HepG2 (cell line): ENCODE results near the gene TRMT1. TPM values are rescaled to one million over a fixed set of nuclear protein-coding genes. Genes with fewer than 3 reads are reported as not detected.
A peak's percentile ranks its signal among the peaks of the same experiment; 100 is the strongest.

ENCODE experiments used
- AFF4 ChIP-seq: sonication (generic); formaldehyde crosslinking; IDR thresholded peaks from 2 replicates; pipeline ENCODE4 v1.4.0; 2020; ENCODE audit warnings: missing genetic modification reagents
- AKAP8 ChIP-seq: sonication (generic); formaldehyde crosslinking; IDR thresholded peaks from 2 replicates; pipeline ENCODE4 v1.5.1; 2020; ENCODE audit warnings: mild to moderate bottlenecking, missing genetic modification reagents
- ARID2 ChIP-seq: sonication (generic); formaldehyde crosslinking; IDR thresholded peaks from 2 replicates; pipeline ENCODE4 v1.8.1; 2022; ENCODE audit warnings: mild to moderate bottlenecking, missing genetic modification reagents, borderline replicate concordance
- DNMT3B ChIP-seq: conservative IDR thresholded peaks from 2 replicates; pipeline ENCODE4 v1.6.1; 2016; ENCODE audit warnings: missing biosample characterization, control low read depth
- EZH2 ChIP-seq: conservative IDR thresholded peaks from 2 replicates; pipeline ENCODE4 v1.6.1; 2012; ENCODE audit warnings: mild to moderate bottlenecking, low read depth, low read length, moderate library complexity
- GABPA ChIP-seq, 2 experiments: IDR thresholded peaks; 2 replicates each; pipeline ENCODE4 v1.6.1; 2011 to 2016; ENCODE audit warnings: low read depth in 2 of 2, low read length in 1 of 2, missing biosample characterization in 1 of 2, missing genetic modification characterization in 1 of 2
- HMG20B ChIP-seq: conservative IDR thresholded peaks from 2 replicates; pipeline ENCODE4 v1.6.1; 2016; ENCODE audit warnings: missing genetic modification reagents, missing compliant biosample characterization
- HNRNPK ChIP-seq: fragments of 200-400 bp; formaldehyde crosslinking; IDR thresholded peaks from 2 replicates; pipeline ENCODE4 v1.6.1; 2018; ENCODE audit warnings: low read length, low read depth, moderate library complexity, mild to moderate bottlenecking; ENCODE audit not compliant: poor library complexity, severe bottlenecking
- HNRNPL ChIP-seq: fragments of 200-400 bp; formaldehyde crosslinking; IDR thresholded peaks from 2 replicates; pipeline ENCODE4 v1.6.1; 2017; ENCODE audit warnings: mild to moderate bottlenecking, low read depth, low read length
- MAZ ChIP-seq, 2 experiments: sonication (generic) in 1 of 2; formaldehyde crosslinking in 1 of 2; IDR thresholded peaks; 2 replicates each; pipeline versions ENCODE4 v1.5.0 to v1.6.1; 2012 to 2020; ENCODE audit warnings: low read depth in 2 of 2, mild to moderate bottlenecking in 2 of 2, borderline replicate concordance in 1 of 2, improper control_type of control experiment in 1 of 2, low read length in 1 of 2, missing genetic modification reagents in 1 of 2, moderate library complexity in 1 of 2
- NFIC ChIP-seq: IDR thresholded peaks from 2 replicates; pipeline ENCODE4 v1.6.1; 2012; ENCODE audit warnings: mild to moderate bottlenecking, low read length, inconsistent platforms
- NRL ChIP-seq: sonication (generic); formaldehyde crosslinking; IDR thresholded peaks from 2 replicates; pipeline ENCODE4 v1.5.0; 2020; ENCODE audit warnings: missing genetic modification reagents, mild to moderate bottlenecking, moderate library complexity, borderline replicate concordance
- PHF5A ChIP-seq: IDR thresholded peaks from one replicate; pipeline ENCODE4 v1.6.1; 2018; ENCODE audit warnings: low read depth, missing genetic modification reagents; ENCODE audit not compliant: unreplicated experiment
- RELA ChIP-seq: sonication (generic); formaldehyde crosslinking; IDR thresholded peaks from 2 replicates; pipeline ENCODE4 v1.4.0; 2020; ENCODE audit warnings: missing genetic modification reagents
- TAF15 ChIP-seq: fragments of 200-400 bp; formaldehyde crosslinking; IDR thresholded peaks from one replicate; pipeline ENCODE4 v1.6.1; 2018; ENCODE audit warnings: mild to moderate bottlenecking, low read depth, low read length; ENCODE audit not compliant: poor library complexity, severe bottlenecking
- ZBTB7B ChIP-seq: sonication (generic); formaldehyde crosslinking; IDR thresholded peaks from 2 replicates; pipeline ENCODE4 v1.4.0; 2020; ENCODE audit warnings: missing genetic modification reagents
- ZNF317 ChIP-seq: sonication (generic); formaldehyde crosslinking; IDR thresholded peaks from 2 replicates; pipeline ENCODE4 v1.5.0; 2020; ENCODE audit warnings: mild to moderate bottlenecking, missing genetic modification reagents
- ZNF563 ChIP-seq: sonication (generic); formaldehyde crosslinking; IDR thresholded peaks from 2 replicates; pipeline ENCODE4 v1.8.0; 2022; ENCODE audit warnings: mild to moderate bottlenecking, moderate library complexity, missing genetic modification reagents
- ZNF614 ChIP-seq: IDR thresholded peaks from 2 replicates; pipeline ENCODE4 v1.6.1; 2018; ENCODE audit warnings: missing biosample characterization, missing genetic modification reagents, inconsistent platforms, borderline replicate concordance
- ZNF792 ChIP-seq: IDR thresholded peaks from 2 replicates; pipeline ENCODE4 v1.6.1; 2016
- polyA plus RNA-seq, 8 experiments: library from polyadenylated mRNA; depleted of rRNA in 3 of 8; stranded (reverse) in 7 of 8; unstranded in 1 of 8; fragments of >200 nt; fragmentation: Illumina TruSeq in 4 of 8; extraction: Trizol in 4 of 8; gene quantifications; 2 replicates each; pipeline versions ENCODE4 v1.2.1 to v1.2.3, GENCODE V29; 2011 to 2016; ENCODE audit warnings: low read depth in 4 of 8, missing spikeins in 1 of 8, mixed read lengths in 1 of 8; ENCODE audit not compliant: insufficient read depth in 1 of 8
- total RNA-seq, 5 experiments: library from RNA; depleted of rRNA; stranded (reverse); fragments of >200 nt; fragmentation: Illumina TruSeq; extraction: Trizol; gene quantifications; 2 replicates each; pipeline ENCODE4 v1.2.3, GENCODE V29; 2016; ENCODE audit warnings: low read depth in 1 of 5
- TF ChIP-seq, protein P1 (sequence below): sonication (generic); formaldehyde crosslinking; IDR thresholded peaks from 2 replicates; pipeline ENCODE4 v1.4.0; 2020; ENCODE audit warnings: missing genetic modification reagents, borderline replicate concordance
- TF ChIP-seq, protein P2 (sequence below): sonication (generic); formaldehyde crosslinking; IDR thresholded peaks from 2 replicates; pipeline ENCODE4 v1.8.1; 2023; ENCODE audit warnings: mild to moderate bottlenecking, missing genetic modification reagents, borderline replicate concordance

The TRMT1 gene
- total and polyA plus RNA-seq, 2 of the 13 experiments (the other 11 are each of a cell fraction or from before 2014, with no cell fraction given) = 35.5 to 44.1 TPM

- TF ChIP-seq, protein P1, sequence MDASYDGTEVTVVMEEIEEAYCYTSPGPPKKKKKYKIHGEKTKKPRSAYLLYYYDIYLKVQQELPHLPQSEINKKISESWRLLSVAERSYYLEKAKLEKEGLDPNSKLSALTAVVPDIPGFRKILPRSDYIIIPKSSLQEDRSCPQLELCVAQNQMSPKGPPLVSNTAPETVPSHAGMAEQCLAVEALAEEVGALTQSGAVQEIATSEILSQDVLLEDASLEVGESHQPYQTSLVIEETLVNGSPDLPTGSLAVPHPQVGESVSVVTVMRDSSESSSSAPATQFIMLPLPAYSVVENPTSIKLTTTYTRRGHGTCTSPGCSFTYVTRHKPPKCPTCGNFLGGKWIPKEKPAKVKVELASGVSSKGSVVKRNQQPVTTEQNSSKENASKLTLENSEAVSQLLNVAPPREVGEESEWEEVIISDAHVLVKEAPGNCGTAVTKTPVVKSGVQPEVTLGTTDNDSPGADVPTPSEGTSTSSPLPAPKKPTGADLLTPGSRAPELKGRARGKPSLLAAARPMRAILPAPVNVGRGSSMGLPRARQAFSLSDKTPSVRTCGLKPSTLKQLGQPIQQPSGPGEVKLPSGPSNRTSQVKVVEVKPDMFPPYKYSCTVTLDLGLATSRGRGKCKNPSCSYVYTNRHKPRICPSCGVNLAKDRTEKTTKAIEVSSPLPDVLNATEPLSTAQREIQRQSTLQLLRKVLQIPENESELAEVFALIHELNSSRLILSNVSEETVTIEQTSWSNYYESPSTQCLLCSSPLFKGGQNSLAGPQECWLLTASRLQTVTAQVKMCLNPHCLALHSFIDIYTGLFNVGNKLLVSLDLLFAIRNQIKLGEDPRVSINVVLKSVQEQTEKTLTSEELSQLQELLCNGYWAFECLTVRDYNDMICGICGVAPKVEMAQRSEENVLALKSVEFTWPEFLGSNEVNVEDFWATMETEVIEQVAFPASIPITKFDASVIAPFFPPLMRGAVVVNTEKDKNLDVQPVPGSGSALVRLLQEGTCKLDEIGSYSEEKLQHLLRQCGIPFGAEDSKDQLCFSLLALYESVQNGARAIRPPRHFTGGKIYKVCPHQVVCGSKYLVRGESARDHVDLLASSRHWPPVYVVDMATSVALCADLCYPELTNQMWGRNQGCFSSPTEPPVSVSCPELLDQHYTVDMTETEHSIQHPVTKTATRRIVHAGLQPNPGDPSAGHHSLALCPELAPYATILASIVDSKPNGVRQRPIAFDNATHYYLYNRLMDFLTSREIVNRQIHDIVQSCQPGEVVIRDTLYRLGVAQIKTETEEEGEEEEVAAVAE = no peak
- TF ChIP-seq DNMT3B (CRISPR knock-in tag) = peak; percentile 92
- peak; percentile 85 for TF ChIP-seq ZNF317 (CRISPR knock-in tag)
- TF ChIP-seq NRL (CRISPR knock-in tag) = no peak
- TF ChIP-seq ZNF792 (CRISPR knock-in tag) = peak; percentile 68; the same call in 1 of the 2 replicates
- no peak for TF ChIP-seq EZH2
- TF ChIP-seq HNRNPK = no peak
- TF ChIP-seq AKAP8 (CRISPR knock-in tag) = peak; percentile 94
- TF ChIP-seq, protein P2, sequence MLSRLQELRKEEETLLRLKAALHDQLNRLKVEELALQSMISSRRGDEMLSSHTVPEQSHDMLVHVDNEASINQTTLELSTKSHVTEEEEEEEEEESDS (CRISPR knock-in tag) = no peak
- TF ChIP-seq HMG20B = no peak
- TF ChIP-seq GABPA (IDR thresholded peaks at IDR 0.05; ENCODE audit: low read depth, low read length) = 0 out of 2 replicates have a peak, but pooled peaks have one; percentile 1
- peak; percentile 75 for TF ChIP-seq GABPA (CRISPR knock-in tag; IDR thresholded peaks at IDR 0.05; ENCODE audit: low read depth)
- TF ChIP-seq ARID2 (CRISPR knock-in tag) = 0 out of 2 replicates have a peak, but pooled peaks have one; percentile 20
- no peak for TF ChIP-seq PHF5A (CRISPR knock-in tag)
- TF ChIP-seq ZNF563 (CRISPR knock-in tag) = no peak
- 0 out of 2 replicates have a peak, but pooled peaks have one; percentile 79 for TF ChIP-seq HNRNPL
- peak; percentile 84 for TF ChIP-seq MAZ (IDR thresholded peaks at IDR 0.05; ENCODE audit: borderline replicate concordance, low read depth, low read length)
- peak; percentile 56 for TF ChIP-seq MAZ (CRISPR knock-in tag; IDR thresholded peaks at IDR 0.05; ENCODE audit: low read depth)
- no peak for TF ChIP-seq TAF15
- no peak; the same call in 1 of the 2 replicates for TF ChIP-seq ZNF614 (CRISPR knock-in tag)
- TF ChIP-seq ZBTB7B (CRISPR knock-in tag) = no peak
- TF ChIP-seq RELA (CRISPR knock-in tag) = no peak; the same call in 1 of the 2 replicates
- TF ChIP-seq NFIC = no peak
- TF ChIP-seq AFF4 (CRISPR knock-in tag) = peak; percentile 59; the same call in 1 of the 2 replicates
Observed at GRCh38 chr19:13152974-13153568, 36.5 kb upstream of the TRMT1 start (continued).
